HepG2 (cell line): ENCODE results near the gene EFCAB14. TPM values are rescaled to one million over a fixed set of nuclear protein-coding genes. Genes with fewer than 3 reads are reported as not detected.

Source experiments
- DPF2 ChIP-seq: sonication (generic); formaldehyde crosslinking; IDR thresholded peaks from 2 replicates; pipeline ENCODE4 v1.4.0; 2020; ENCODE audit warnings: mild to moderate bottlenecking, low read depth, missing genetic modification reagents, borderline replicate concordance
- FOSL2 ChIP-seq: sonication (generic); formaldehyde crosslinking; IDR thresholded peaks from 2 replicates; pipeline ENCODE4 v1.4.0; 2020; ENCODE audit warnings: missing genetic modification reagents
- GPN1 ChIP-seq: sonication (generic); formaldehyde crosslinking; IDR thresholded peaks from 2 replicates; pipeline ENCODE4 v1.5.1; 2020; ENCODE audit warnings: missing genetic modification reagents, borderline replicate concordance
- HBP1 ChIP-seq: IDR thresholded peaks from 2 replicates; pipeline ENCODE4 v1.6.1; 2016; ENCODE audit warnings: low read depth, control low read depth
- HIC2 ChIP-seq: sonication (generic); formaldehyde crosslinking; IDR thresholded peaks from 2 replicates; pipeline ENCODE4 v1.9.0; 2022; ENCODE audit warnings: low read depth, missing genetic modification reagents
- KLF6 ChIP-seq: IDR thresholded peaks from 2 replicates; pipeline ENCODE4 v1.8.0; 2016; ENCODE audit warnings: missing biosample characterization, missing genetic modification reagents
- MYC ChIP-seq: sonication (generic); formaldehyde crosslinking; IDR thresholded peaks from 2 replicates; pipeline ENCODE4 v1.9.0; 2021; ENCODE audit warnings: missing genetic modification reagents, borderline replicate concordance
- NFIC ChIP-seq: IDR thresholded peaks from 2 replicates; pipeline ENCODE4 v1.6.1; 2012; ENCODE audit warnings: mild to moderate bottlenecking, low read length, inconsistent platforms
- PAF1 ChIP-seq: IDR thresholded peaks from 2 replicates; pipeline ENCODE4 v1.6.1; 2016; ENCODE audit warnings: missing genetic modification reagents, missing compliant biosample characterization
- PCBP1 ChIP-seq: fragments of 200-400 bp; formaldehyde crosslinking; IDR thresholded peaks from 2 replicates; pipeline ENCODE4 v1.6.1; 2017; ENCODE audit warnings: mild to moderate bottlenecking, low read depth, low read length, borderline replicate concordance
- SRSF9 ChIP-seq: fragments of 200-400 bp; formaldehyde crosslinking; IDR thresholded peaks from 2 replicates; pipeline ENCODE4 v1.6.1; 2018; ENCODE audit warnings: borderline replicate concordance, mild to moderate bottlenecking, low read depth, low read length; ENCODE audit not compliant: insufficient read depth, poor library complexity, severe bottlenecking
- TCF7 ChIP-seq: sonication (generic); IDR thresholded peaks from 2 replicates; pipeline ENCODE4 v1.6.1; 2016; ENCODE audit warnings: antibody characterized with exemption, low read depth
- TP53 ChIP-seq: sonication (generic); formaldehyde crosslinking; conservative IDR thresholded peaks from 2 replicates; pipeline ENCODE4 v1.4.0; 2020; ENCODE audit warnings: missing genetic modification reagents
- ZBTB20 ChIP-seq: sonication (generic); formaldehyde crosslinking; IDR thresholded peaks from 2 replicates; pipeline ENCODE4 v1.8.1; 2023; ENCODE audit warnings: missing genetic modification reagents, low read depth, mild to moderate bottlenecking, borderline replicate concordance
- ZNF296 ChIP-seq: sonication (generic); formaldehyde crosslinking; conservative IDR thresholded peaks from 2 replicates; pipeline ENCODE4 v1.5.0; 2020; ENCODE audit warnings: mild to moderate bottlenecking, missing genetic modification reagents
- ZNF570 ChIP-seq: sonication (generic); formaldehyde crosslinking; IDR thresholded peaks from 2 replicates; pipeline ENCODE4 v1.4.0; 2020; ENCODE audit warnings: mild to moderate bottlenecking, missing genetic modification reagents, borderline replicate concordance
- ZNF775 ChIP-seq: sonication (generic); formaldehyde crosslinking; IDR thresholded peaks from 2 replicates; pipeline ENCODE4 v1.4.0; 2020; ENCODE audit warnings: missing genetic modification reagents, mild to moderate bottlenecking, moderate library complexity, borderline replicate concordance
- polyA plus RNA-seq, 8 experiments: library from polyadenylated mRNA; depleted of rRNA in 3 of 8; stranded (reverse) in 7 of 8; unstranded in 1 of 8; fragments of >200 nt; fragmentation: Illumina TruSeq in 4 of 8; extraction: Trizol in 4 of 8; gene quantifications; 2 replicates each; pipeline versions ENCODE4 v1.2.1 to v1.2.3, GENCODE V29; 2011 to 2016; ENCODE audit warnings: low read depth in 4 of 8, missing spikeins in 1 of 8, mixed read lengths in 1 of 8; ENCODE audit not compliant: insufficient read depth in 1 of 8
- total RNA-seq, 5 experiments: library from RNA; depleted of rRNA; stranded (reverse); fragments of >200 nt; fragmentation: Illumina TruSeq; extraction: Trizol; gene quantifications; 2 replicates each; pipeline ENCODE4 v1.2.3, GENCODE V29; 2016; ENCODE audit warnings: low read depth in 1 of 5
- TF ChIP-seq, protein P1 (sequence below): sonication (generic); formaldehyde crosslinking; IDR thresholded peaks from 2 replicates; pipeline ENCODE4 v1.8.1; 2023; ENCODE audit warnings: mild to moderate bottlenecking, moderate library complexity, missing genetic modification reagents
- TF ChIP-seq, protein P2 (sequence below): fragments of 450-650 bp; IDR thresholded peaks from 2 replicates; pipeline ENCODE4 v1.6.1; 2017; ENCODE audit warnings: mild to moderate bottlenecking

EFCAB14 gene
- total and polyA plus RNA-seq, 2 of the 13 experiments (the other 11 are each of a cell fraction or from before 2014, with no cell fraction given), result 13.4 to 17.9 TPM

DNA sequence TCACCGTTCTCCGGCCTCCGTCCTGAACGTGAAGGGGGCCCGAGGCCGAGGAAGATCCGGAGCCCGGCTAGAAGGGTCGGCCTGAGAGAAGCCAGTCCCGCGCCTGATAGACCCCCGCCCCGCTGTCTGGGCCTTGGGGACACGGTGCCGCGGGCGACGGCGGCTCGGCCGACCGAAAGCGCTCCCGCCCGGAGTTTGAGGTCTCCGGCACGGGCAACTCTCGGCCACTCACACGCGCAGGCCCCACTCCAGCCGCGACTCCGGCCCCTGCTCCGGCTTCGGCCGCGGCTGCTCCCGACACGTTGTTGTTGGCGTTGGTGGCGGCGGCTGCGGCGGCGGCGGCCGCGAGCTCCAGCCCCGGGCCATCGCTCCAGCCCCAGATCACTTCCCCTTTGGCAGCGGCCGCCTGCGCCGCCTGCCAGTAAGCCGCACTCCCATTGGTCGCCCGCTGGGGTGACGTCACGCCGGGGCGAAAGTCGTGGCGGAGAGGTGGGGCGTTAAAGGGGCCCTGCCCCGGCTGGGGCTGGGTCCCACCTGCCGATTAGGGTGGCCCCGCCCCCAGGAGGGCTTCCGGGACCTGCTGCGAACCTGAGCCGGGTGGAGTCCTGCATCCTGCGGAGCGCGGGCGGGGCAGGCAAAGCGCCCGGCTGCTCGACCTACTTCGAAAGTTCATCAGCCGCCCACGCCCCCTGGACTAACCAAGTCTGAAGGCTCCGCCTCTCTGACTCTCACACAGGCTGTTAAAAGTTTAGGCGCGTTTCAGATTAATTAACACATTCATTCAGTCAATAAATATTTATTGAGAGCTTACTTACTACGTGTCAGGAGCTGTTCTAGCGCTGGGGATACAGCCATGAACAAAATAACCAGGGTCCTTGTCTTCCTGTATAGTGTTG is at the start of gene EFCAB14 (continued):
- TF ChIP-seq HBP1 (CRISPR knock-in tag) (no peak), NFIC (no peak), HIC2 (CRISPR knock-in tag) (no peak), PAF1 (no peak), ZNF296 (no peak), TP53 (CRISPR knock-in tag) (no peak), ZNF570 (no peak), KLF6 (CRISPR knock-in tag) (0 out of 2 replicates have a peak, but pooled peaks have one; percentile 13), ZNF775 (CRISPR knock-in tag) (no peak), TCF7 (no peak), PCBP1 (0 out of 2 replicates have a peak, but pooled peaks have one; percentile 23), FOSL2 (CRISPR knock-in tag) (peak; percentile 61), MYC (CRISPR knock-in tag) (peak; percentile 76), GPN1 (CRISPR knock-in tag) (no peak), ZBTB20 (no peak), SRSF9 (no peak), DPF2 (CRISPR knock-in tag) (no peak)
- TF ChIP-seq, protein P1, sequence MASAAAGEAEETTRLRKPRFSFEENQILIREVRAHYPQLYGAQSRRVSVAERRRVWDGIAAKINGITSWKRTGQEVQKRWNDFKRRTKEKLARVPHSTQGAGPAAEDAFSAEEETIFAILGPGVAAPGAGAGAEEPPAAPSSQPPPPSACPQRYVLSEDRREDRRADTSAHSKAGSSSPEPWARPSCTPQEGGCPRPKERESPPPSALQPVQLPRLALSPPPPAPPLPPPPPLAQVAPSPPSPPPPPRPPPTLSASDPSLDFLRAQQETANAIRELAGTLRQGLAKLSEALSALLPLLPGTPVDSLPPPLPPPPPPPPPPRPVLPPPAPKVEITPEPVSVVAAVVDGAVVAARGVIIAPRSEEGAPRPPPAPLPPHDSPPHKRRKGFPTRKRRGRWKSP (CRISPR knock-in tag), result peak; percentile 26; the same call in 1 of the 2 replicates
- TF ChIP-seq, protein P2, sequence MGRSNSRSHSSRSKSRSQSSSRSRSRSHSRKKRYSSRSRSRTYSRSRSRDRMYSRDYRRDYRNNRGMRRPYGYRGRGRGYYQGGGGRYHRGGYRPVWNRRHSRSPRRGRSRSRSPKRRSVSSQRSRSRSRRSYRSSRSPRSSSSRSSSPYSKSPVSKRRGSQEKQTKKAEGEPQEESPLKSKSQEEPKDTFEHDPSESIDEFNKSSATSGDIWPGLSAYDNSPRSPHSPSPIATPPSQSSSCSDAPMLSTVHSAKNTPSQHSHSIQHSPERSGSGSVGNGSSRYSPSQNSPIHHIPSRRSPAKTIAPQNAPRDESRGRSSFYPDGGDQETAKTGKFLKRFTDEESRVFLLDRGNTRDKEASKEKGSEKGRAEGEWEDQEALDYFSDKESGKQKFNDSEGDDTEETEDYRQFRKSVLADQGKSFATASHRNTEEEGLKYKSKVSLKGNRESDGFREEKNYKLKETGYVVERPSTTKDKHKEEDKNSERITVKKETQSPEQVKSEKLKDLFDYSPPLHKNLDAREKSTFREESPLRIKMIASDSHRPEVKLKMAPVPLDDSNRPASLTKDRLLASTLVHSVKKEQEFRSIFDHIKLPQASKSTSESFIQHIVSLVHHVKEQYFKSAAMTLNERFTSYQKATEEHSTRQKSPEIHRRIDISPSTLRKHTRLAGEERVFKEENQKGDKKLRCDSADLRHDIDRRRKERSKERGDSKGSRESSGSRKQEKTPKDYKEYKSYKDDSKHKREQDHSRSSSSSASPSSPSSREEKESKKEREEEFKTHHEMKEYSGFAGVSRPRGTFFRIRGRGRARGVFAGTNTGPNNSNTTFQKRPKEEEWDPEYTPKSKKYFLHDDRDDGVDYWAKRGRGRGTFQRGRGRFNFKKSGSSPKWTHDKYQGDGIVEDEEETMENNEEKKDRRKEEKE, result no peak
